Keratinocyte (primary cell): Measurements from ENCODE around the gene MSANTD1. TPM values are rescaled to one million over a fixed set of nuclear protein-coding genes. Genes with fewer than 3 reads are reported as not detected.

Source experiments
- DNase-seq: peaks from one replicate; pipeline ENCODE4 v3.0.0-alpha.2; 2011; ENCODE audit warnings: low read depth, missing footprints, low spot score
- FAIRE-seq: peaks from 2 replicates; lab custom pipeline; 2011; peaks lifted over from hg19 to GRCh38; lab: Jason Lieb, UNC
- H2AFZ ChIP-seq: 2 replicates; pipeline ENCODE4 v1.6.0; 2012; ENCODE audit warnings: low read length, control low read depth, inconsistent platforms; ENCODE audit not compliant: control insufficient read depth
- H3K27ac ChIP-seq: 2 replicates; pipeline ENCODE4 v1.5.1; 2011; ENCODE audit warnings: low read length; ENCODE audit not compliant: control insufficient read depth, insufficient read depth
- H3K27me3 ChIP-seq: 3 replicates; pipeline ENCODE4 v1.6.0; 2011; ENCODE audit warnings: low read length; ENCODE audit not compliant: control insufficient read depth, insufficient read depth; ENCODE audit errors: extremely low read depth
- H3K36me3 ChIP-seq, 2 experiments: 2 replicates in 1 of 2; 3 replicates in 1 of 2; pipeline ENCODE4 v1.5.1; 2011; ENCODE audit warnings: low read length in 2 of 2, mild to moderate bottlenecking in 1 of 2; ENCODE audit not compliant: control insufficient read depth in 2 of 2, insufficient read depth in 2 of 2; ENCODE audit errors: extremely low read depth in 1 of 2
- H3K4me1 ChIP-seq: 3 replicates; pipeline ENCODE4 v1.5.1; 2011; ENCODE audit warnings: low read length; ENCODE audit not compliant: control insufficient read depth, insufficient read depth; ENCODE audit errors: extremely low read depth
- H3K4me2 ChIP-seq: 3 replicates; pipeline ENCODE4 v1.6.0; 2011; ENCODE audit warnings: low read depth, low read length; ENCODE audit not compliant: control insufficient read depth, insufficient read depth; ENCODE audit errors: extremely low read depth
- H3K4me3 ChIP-seq, 3 experiments: fragments of 200-600 bp in 1 of 3; sonication (generic) in 1 of 3; 2 replicates in 2 of 3; 3 replicates in 1 of 3; pipeline ENCODE4 v1.5.1; 2011 to 2016; ENCODE audit warnings: low read length in 3 of 3, mild to moderate bottlenecking in 3 of 3, control low read depth in 2 of 3, inconsistent platforms in 1 of 3, low read depth in 1 of 3, mixed read lengths in 1 of 3, mixed run types in 1 of 3, moderate library complexity in 1 of 3; ENCODE audit not compliant: control insufficient read depth in 2 of 3, insufficient read depth in 2 of 3; ENCODE audit errors: extremely low read depth in 1 of 3
- H3K79me2 ChIP-seq: 2 replicates; pipeline ENCODE4 v1.6.0; 2012; ENCODE audit warnings: low read length; ENCODE audit not compliant: control insufficient read depth, insufficient read depth
- H3K9ac ChIP-seq: 3 replicates; pipeline ENCODE4 v1.6.0; 2011; ENCODE audit warnings: low read length; ENCODE audit not compliant: control insufficient read depth, insufficient read depth; ENCODE audit errors: extremely low read depth
- H3K9me1 ChIP-seq: 3 replicates; pipeline ENCODE4 v1.6.0; 2011; ENCODE audit warnings: low read length; ENCODE audit not compliant: control insufficient read depth, insufficient read depth; ENCODE audit errors: extremely low read depth
- H3K9me3 ChIP-seq: 2 replicates; pipeline ENCODE4 v1.5.1; 2012; ENCODE audit warnings: low read depth, low read length; ENCODE audit not compliant: control insufficient read depth
- H4K20me1 ChIP-seq: 3 replicates; pipeline ENCODE4 v1.6.0; 2011; ENCODE audit warnings: low read length; ENCODE audit not compliant: control insufficient read depth, insufficient read depth; ENCODE audit errors: extremely low read depth
- EZH2 ChIP-seq: IDR thresholded peaks from one replicate; pipeline ENCODE4 v1.6.1; 2012; ENCODE audit warnings: inconsistent platforms, mild to moderate bottlenecking, low read length, moderate library complexity
- dilution Hi-C: fragments of 300-500 bp; cut with MboI; formaldehyde crosslinking; loops from one replicate; pipeline ENCODE4 v1.7.0; 2020; ENCODE audit warnings: low sequenced_read_pairs; ENCODE audit not compliant: extremely low pct_ligation_motif_present
- polyA plus RNA-seq, 5 experiments: library from polyadenylated mRNA; depleted of rRNA in 3 of 5; stranded (reverse) in 3 of 5; stranded (forward) in 1 of 5; unstranded in 1 of 5; fragments of >200 nt; gene quantifications; 1 replicate in 1 of 5; 2 replicates in 3 of 5; 3 replicates in 1 of 5; pipeline versions ENCODE4 v1.2.1 to v1.2.3, GENCODE V29; 2011 to 2012; ENCODE audit warnings: missing spikeins in 2 of 5, low read depth in 1 of 5, low replicate concordance in 1 of 5
- TF ChIP-seq, protein P1 (sequence below), 3 experiments: IDR thresholded peaks in 1 of 3; conservative IDR thresholded peaks in 1 of 3; optimal IDR thresholded peaks in 1 of 3; 2 replicates in 2 of 3; 3 replicates in 1 of 3; pipeline versions ENCODE3 to v1.5.1; 2011; ENCODE audit warnings: low read length in 3 of 3, mild to moderate bottlenecking in 3 of 3, moderate library complexity in 2 of 3, control low read depth in 1 of 3, inconsistent platforms in 1 of 3; ENCODE audit not compliant: insufficient read depth in 2 of 3; ENCODE audit errors: extremely low read depth in 1 of 3

MSANTD1 gene
- polyA plus RNA-seq, 1 donor (not counting 4 experiments of a cell fraction or from before 2014, with no cell fraction given): not detected

DNA sequence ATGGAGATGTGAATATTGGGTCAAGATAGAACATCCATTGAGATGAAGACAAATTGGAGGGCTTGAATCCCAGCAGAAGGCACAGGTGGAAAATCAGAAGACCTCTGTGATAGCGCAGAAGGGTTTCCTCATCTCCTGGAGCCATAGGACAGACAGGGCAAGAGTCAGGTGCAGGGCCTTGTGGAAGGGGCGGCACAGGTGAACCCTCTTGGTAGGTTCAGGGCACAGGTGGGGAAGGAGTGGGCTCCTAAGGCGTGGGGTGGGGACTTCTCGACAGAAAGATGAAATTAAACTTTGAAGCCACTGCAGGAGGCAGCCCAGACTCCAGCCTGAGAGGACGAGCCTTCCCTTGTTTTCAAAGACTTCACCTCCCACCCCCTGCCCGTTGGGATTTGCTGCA is 34.5 kb downstream of the MSANTD1 start:
- Histone ChIP-seq H3K9ac (no peak overlapping the region), H3K4me2 (no peak overlapping the region), H2AFZ (no peak overlapping the region), H3K27ac (no peak overlapping the region), H3K4me1 (peaks cover 9% of the 10 kb centered on the region), H3K36me3 (no peaks in the 10 kb centered on the region), H3K9me1 (no peaks in the 10 kb centered on the region), H3K9me3 (peaks cover 1% of the 10 kb centered on the region), H3K4me3 (no peak overlapping the region), H3K27me3 (peaks cover 26% of the 10 kb centered on the region), H3K79me2 (no peaks in the 10 kb centered on the region), H4K20me1 (no peaks in the 10 kb centered on the region)
- DNase-seq (no peak), FAIRE-seq (no peak)
- no peak for TF ChIP-seq EZH2
- TF ChIP-seq, protein P1, sequence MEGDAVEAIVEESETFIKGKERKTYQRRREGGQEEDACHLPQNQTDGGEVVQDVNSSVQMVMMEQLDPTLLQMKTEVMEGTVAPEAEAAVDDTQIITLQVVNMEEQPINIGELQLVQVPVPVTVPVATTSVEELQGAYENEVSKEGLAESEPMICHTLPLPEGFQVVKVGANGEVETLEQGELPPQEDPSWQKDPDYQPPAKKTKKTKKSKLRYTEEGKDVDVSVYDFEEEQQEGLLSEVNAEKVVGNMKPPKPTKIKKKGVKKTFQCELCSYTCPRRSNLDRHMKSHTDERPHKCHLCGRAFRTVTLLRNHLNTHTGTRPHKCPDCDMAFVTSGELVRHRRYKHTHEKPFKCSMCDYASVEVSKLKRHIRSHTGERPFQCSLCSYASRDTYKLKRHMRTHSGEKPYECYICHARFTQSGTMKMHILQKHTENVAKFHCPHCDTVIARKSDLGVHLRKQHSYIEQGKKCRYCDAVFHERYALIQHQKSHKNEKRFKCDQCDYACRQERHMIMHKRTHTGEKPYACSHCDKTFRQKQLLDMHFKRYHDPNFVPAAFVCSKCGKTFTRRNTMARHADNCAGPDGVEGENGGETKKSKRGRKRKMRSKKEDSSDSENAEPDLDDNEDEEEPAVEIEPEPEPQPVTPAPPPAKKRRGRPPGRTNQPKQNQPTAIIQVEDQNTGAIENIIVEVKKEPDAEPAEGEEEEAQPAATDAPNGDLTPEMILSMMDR (optimal IDR thresholded peaks at IDR 0.05 in 1 of 3, IDR thresholded peaks at IDR 0.05 in 1 of 3, conservative IDR thresholded peaks at IDR 0.05 in 1 of 3; ENCODE audit: extremely low read depth in 1 of 3, insufficient read depth in 2 of 3, low read length in 3 of 3): no peak
- dilution Hi-C loops: no loop called here

DNA sequence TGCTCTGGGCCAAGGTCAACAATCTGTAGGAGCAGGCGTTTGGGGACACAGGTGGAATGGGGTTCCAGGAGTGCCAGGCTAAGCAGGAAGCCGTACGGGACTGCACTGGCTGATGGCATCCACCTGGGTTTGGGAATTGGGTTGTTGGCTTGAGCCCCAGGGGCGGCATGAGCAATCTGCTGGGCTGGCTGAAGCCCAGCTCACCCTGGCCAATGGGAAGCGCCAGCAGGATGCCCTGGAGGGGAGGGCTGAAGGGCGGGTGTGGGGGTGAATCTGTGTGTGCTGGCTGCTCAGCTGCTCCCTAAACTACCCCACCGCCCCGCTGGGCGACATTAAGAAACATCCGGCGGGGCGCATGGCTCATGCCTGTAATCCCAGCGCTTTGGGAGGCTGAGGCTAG is 35.0 kb downstream of the MSANTD1 start:
- Histone ChIP-seq H2AFZ (no peak overlapping the region), H3K9ac (no peak overlapping the region), H3K4me1 (peaks cover 9% of the 10 kb centered on the region), H3K4me3 (no peak overlapping the region), H3K27me3 (peaks cover 26% of the 10 kb centered on the region), H3K36me3 (no peaks in the 10 kb centered on the region), H3K4me2 (no peak overlapping the region), H4K20me1 (no peaks in the 10 kb centered on the region), H3K27ac (no peak overlapping the region), H3K9me3 (no peaks in the 10 kb centered on the region), H3K79me2 (no peaks in the 10 kb centered on the region), H3K9me1 (no peaks in the 10 kb centered on the region)
- TF ChIP-seq EZH2: no peak
- TF ChIP-seq, protein P1 (optimal IDR thresholded peaks at IDR 0.05 in 1 of 3, IDR thresholded peaks at IDR 0.05 in 1 of 3, conservative IDR thresholded peaks at IDR 0.05 in 1 of 3; ENCODE audit: extremely low read depth in 1 of 3, insufficient read depth in 2 of 3, low read length in 3 of 3): no peak
- peak; percentile 25 for DNase-seq
- dilution Hi-C loops: no loop called here
- FAIRE-seq: no peak
